ENCODE data around the gene ZDHHC6. TPM values are rescaled to one million over a fixed set of nuclear protein-coding genes. Genes with fewer than 3 reads are reported as not detected.

The ZDHHC6 gene
- total and polyA plus RNA-seq, 11 donors = 10.0 to 26.1 (median 16.5) TPM

GRCh38 chr10:112402917-112403316 is 43.8 kb downstream of the ZDHHC6 start:
- H3K4me3 ChIP-seq = no peak overlapping the region
- H3K36me3 ChIP-seq = peaks cover 0 to 79% (median 19%) of the 10 kb centered on the region in 9 donors
- intact Hi-C loops (cut with DNase I) = no loop called here
- no peaks in the 10 kb centered on the region for H3K27me3 ChIP-seq
- H3K9me3 ChIP-seq = no peaks in the 10 kb centered on the region
- H3K27ac ChIP-seq = no peak overlapping the region
- 79 to 85% (median 83%) methylated on average over 2 of the region's 2 CpGs for WGBS, 4 donors
- no peaks in the 10 kb centered on the region for H3K4me1 ChIP-seq
- ATAC-seq (no peak), DNase-seq (no peak)
- TF ChIP-seq CTCF (IDR thresholded peaks at IDR 0.05) (no peak), POLR2A (IDR thresholded peaks at IDR 0.05) (no peak)

DNA sequence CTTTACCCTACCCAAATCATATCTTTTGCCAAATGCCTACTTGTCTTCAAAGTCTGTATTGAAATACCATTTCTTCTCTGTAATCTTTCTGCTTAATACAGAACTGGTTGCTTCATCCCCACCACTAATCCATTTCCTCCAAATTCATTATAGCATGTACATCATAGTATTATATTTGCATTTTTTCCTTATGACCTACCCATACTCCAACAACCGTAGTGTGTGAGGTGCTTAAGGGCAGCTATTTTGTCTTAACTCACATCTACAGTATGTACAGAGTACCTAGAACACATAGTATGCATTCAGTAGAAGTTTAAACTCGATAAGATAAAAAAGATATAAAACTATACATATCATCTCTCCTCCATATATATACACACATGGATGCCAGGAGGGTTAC is 49.1 kb downstream of the ZDHHC6 start:
- WGBS, 4 donors = 87 to 96% (median 88%) methylated on average over 2 of the region's 2 CpGs

DNA sequence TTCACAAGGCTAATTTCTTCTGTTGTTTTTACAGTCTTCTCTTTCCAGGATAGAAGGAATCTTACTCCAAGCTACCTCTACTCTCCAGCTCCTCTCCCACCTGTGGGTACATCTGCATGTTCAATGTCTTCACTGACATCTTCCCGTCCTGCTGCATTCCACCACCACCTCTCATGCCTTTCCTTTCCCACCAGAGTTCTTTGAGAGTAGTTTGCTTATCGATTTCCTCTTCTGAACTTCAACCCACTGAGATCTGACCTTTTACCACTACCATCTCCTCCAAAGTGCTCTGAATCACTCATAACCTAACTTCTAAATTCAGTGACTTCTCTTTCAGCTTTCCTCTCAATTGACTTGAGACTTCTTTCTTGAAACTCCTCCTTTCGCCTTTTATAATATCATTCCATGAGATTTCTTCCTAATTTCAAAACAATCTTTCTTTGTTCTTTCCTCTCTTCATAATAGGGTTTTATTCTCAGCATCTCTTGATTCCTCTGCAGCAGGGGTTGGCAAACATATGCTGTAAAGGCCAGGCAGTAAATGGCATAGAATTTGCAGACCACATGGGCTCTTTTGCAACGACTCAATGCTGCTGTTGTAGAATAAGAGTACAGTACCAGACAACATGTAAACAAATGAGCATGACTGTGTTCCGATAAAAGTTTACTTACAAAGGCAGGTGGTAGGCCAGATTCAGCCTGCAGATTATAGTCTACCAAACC is 50.7 kb downstream of the ZDHHC6 start:
- H3K9me3 ChIP-seq = no peaks in the 10 kb centered on the region
- intact Hi-C loops (cut with DNase I) = no loop called here
- no peak for ATAC-seq
- WGBS, 4 donors = 71 to 82% (median 76%) methylated on average over 5 of the region's 5 CpGs
- H3K4me1 ChIP-seq = peaks cover 0 to 4% (median 0%) of the 10 kb centered on the region in 12 donors
- no peaks in the 10 kb centered on the region for H3K27me3 ChIP-seq
- no peak overlapping the region for H3K4me3 ChIP-seq
- H3K27ac ChIP-seq = no peak overlapping the region
- no peak for TF ChIP-seq CTCF (IDR thresholded peaks at IDR 0.05)
- TF ChIP-seq POLR2A (IDR thresholded peaks at IDR 0.05) = no peak
- peaks cover 0 to 52% (median 9%) of the 10 kb centered on the region in 9 donors for H3K36me3 ChIP-seq
- DNase-seq = no peak

More for the DNA sequence above, 49.1 kb downstream of the ZDHHC6 start:
- Histone ChIP-seq H3K36me3 (peaks cover 0 to 60% (median 9%) of the 10 kb centered on the region in 9 donors), H3K27me3 (no peaks in the 10 kb centered on the region), H3K4me3 (no peak overlapping the region), H3K4me1 (peaks cover 0 to 3% (median 0%) of the 10 kb centered on the region in 12 donors), H3K9me3 (no peaks in the 10 kb centered on the region), H3K27ac (no peak overlapping the region)
- ATAC-seq (no peak), DNase-seq (no peak)
- intact Hi-C loops (cut with DNase I) = no loop called here
- TF ChIP-seq POLR2A (IDR thresholded peaks at IDR 0.05) (no peak), CTCF (IDR thresholded peaks at IDR 0.05) (no peak)

GRCh38 chr10:112394475-112394875 is 52.2 kb downstream of the ZDHHC6 start:
- intact Hi-C loops (cut with DNase I) = no loop called here
- ATAC-seq (peak in 3 of 4 donors; percentile 49 to 65 (median 49)), DNase-seq (no peak)
- TF ChIP-seq POLR2A (IDR thresholded peaks at IDR 0.05) (no peak), CTCF (IDR thresholded peaks at IDR 0.05) (no peak)
- peaks cover 0 to 16% (median under 1%) of the 10 kb centered on the region in 12 donors for H3K4me1 ChIP-seq
- no peaks in the 10 kb centered on the region for H3K27me3 ChIP-seq
- no peaks in the 10 kb centered on the region for H3K9me3 ChIP-seq
- no peak overlapping the region for H3K27ac ChIP-seq
- H3K36me3 ChIP-seq = peaks cover 0 to 43% (median 9%) of the 10 kb centered on the region in 9 donors
- WGBS, 4 donors = 73 to 86% (median 81%) methylated on average over 5 of the region's 5 CpGs
- no peak overlapping the region for H3K4me3 ChIP-seq
